Measurements from ENCODE around the gene FBLIM1. TPM values are rescaled to one million over a fixed set of nuclear protein-coding genes. Genes with fewer than 3 reads are reported as not detected.

FBLIM1 gene
- total RNA-seq, 2 experiments from 2014 or later: not detected

GRCh38 chr1:15730423-15730822 is 28.2 kb upstream of the FBLIM1 start:
- POLR2A ChIA-PET: no interaction called here
- intact Hi-C loops (cut with micrococcal nuclease; ENCODE audit: unreplicated experiment): no loop called here

GRCh38 chr1:15730936-15731335 is 27.7 kb upstream of the FBLIM1 start:
- no peaks in the 10 kb centered on the region for H3K9me2 ChIP-seq (ENCODE audit: insufficient read depth, low read length)
- DNase-seq (ENCODE audit: low spot score): no peak
- H2AFZ ChIP-seq (ENCODE audit: low read length): no peak overlapping the region
- H3K79me2 ChIP-seq (ENCODE audit: insufficient read depth, low read depth, low read length): no peaks in the 10 kb centered on the region
- H3K36me3 ChIP-seq (ENCODE audit: insufficient read depth, low read length): peaks cover 13% of the 10 kb centered on the region; the same call in 1 of the 2 replicates
- no peaks in the 10 kb centered on the region for H4K20me1 ChIP-seq (ENCODE audit: insufficient read depth, low read length)
- no TSS peak for BruUV-seq (replicated peaks)
- no peak for TF ChIP-seq CTCF (conservative IDR thresholded peaks at IDR 0.05; ENCODE audit: low read length)
- no peak for TF ChIP-seq EZH2phosphoT487 (IDR thresholded peaks at IDR 0.05; ENCODE audit: borderline replicate concordance, low read depth, low read length)
- POLR2A ChIA-PET: no interaction called here
- no peak overlapping the region for H3K4me3 ChIP-seq (ENCODE audit: low read depth, low read length, poor library complexity, severe bottlenecking)
- intact Hi-C loops (cut with micrococcal nuclease; ENCODE audit: unreplicated experiment): no loop called here
- H3K9me3 ChIP-seq (ENCODE audit: low read length): no peaks in the 10 kb centered on the region
- no peak overlapping the region for H3K27ac ChIP-seq (ENCODE audit: low read depth, low read length, poor library complexity, severe bottlenecking)
- CTCF ChIA-PET (ENCODE audit: unreplicated experiment): no interaction called here
- H3K4me1 ChIP-seq (ENCODE audit: insufficient read depth, low read length, poor library complexity, severe bottlenecking): no peaks in the 10 kb centered on the region
- no peak overlapping the region for H3K4me2 ChIP-seq (ENCODE audit: low read length)

More at GRCh38 chr1:15730423-15730822, 28.2 kb upstream of the FBLIM1 start:
- Histone ChIP-seq H3K36me3 (ENCODE audit: insufficient read depth, low read length) (peaks cover 17% of the 10 kb centered on the region; the same call in 1 of the 2 replicates), H4K20me1 (ENCODE audit: insufficient read depth, low read length) (no peaks in the 10 kb centered on the region), H3K4me1 (ENCODE audit: insufficient read depth, low read length, poor library complexity, severe bottlenecking) (no peaks in the 10 kb centered on the region), H3K27ac (ENCODE audit: low read depth, low read length, poor library complexity, severe bottlenecking) (no peak overlapping the region), H3K4me2 (ENCODE audit: low read length) (no peak overlapping the region), H3K79me2 (ENCODE audit: insufficient read depth, low read depth, low read length) (no peaks in the 10 kb centered on the region), H3K9me2 (ENCODE audit: insufficient read depth, low read length) (no peaks in the 10 kb centered on the region), H3K4me3 (ENCODE audit: low read depth, low read length, poor library complexity, severe bottlenecking) (no peak overlapping the region), H3K9me3 (ENCODE audit: low read length) (no peaks in the 10 kb centered on the region), H2AFZ (ENCODE audit: low read length) (no peak overlapping the region)
- BruUV-seq (replicated peaks): no TSS peak
- CTCF ChIA-PET (ENCODE audit: unreplicated experiment): no interaction called here
- no peak for DNase-seq (ENCODE audit: low spot score)
- TF ChIP-seq CTCF (conservative IDR thresholded peaks at IDR 0.05; ENCODE audit: low read length): no peak

- H3K36me3 ChIP-seq (ENCODE audit: insufficient read depth, low read length): peaks cover 11% of the 10 kb centered on the region; the same call in 1 of the 2 replicates
- POLR2A ChIA-PET: interaction anchor here (0.5 to 0.6 kb wide), 2 partner anchors 20 to 77 kb away, joined by 3 to 5 read pairs; no protein-coding TSS in a partner anchor
Observed at GRCh38 chr1:15731735-15732685, 26.6 kb upstream of the FBLIM1 start.

More at GRCh38 chr1:15731735-15732685, 26.6 kb upstream of the FBLIM1 start:
- intact Hi-C loops (cut with micrococcal nuclease; ENCODE audit: unreplicated experiment): no loop called here
- no peak overlapping the region for H2AFZ ChIP-seq (ENCODE audit: low read length)
- CTCF ChIA-PET (ENCODE audit: unreplicated experiment): no interaction called here
- H3K4me2 ChIP-seq (ENCODE audit: low read length): no peak overlapping the region
- H3K4me1 ChIP-seq (ENCODE audit: insufficient read depth, low read length, poor library complexity, severe bottlenecking): no peaks in the 10 kb centered on the region
- H3K9me3 ChIP-seq (ENCODE audit: low read length): no peaks in the 10 kb centered on the region
- no peak overlapping the region for H3K4me3 ChIP-seq (ENCODE audit: low read depth, low read length, poor library complexity, severe bottlenecking)
- BruUV-seq (replicated peaks): no TSS peak
- H3K27ac ChIP-seq (ENCODE audit: low read depth, low read length, poor library complexity, severe bottlenecking): no peak overlapping the region
- no peaks in the 10 kb centered on the region for H3K9me2 ChIP-seq (ENCODE audit: insufficient read depth, low read length)
- no peaks in the 10 kb centered on the region for H4K20me1 ChIP-seq (ENCODE audit: insufficient read depth, low read length)
- no peak for DNase-seq (ENCODE audit: low spot score)
- H3K79me2 ChIP-seq (ENCODE audit: insufficient read depth, low read depth, low read length): no peaks in the 10 kb centered on the region
- TF ChIP-seq EZH2phosphoT487 (IDR thresholded peaks at IDR 0.05; ENCODE audit: borderline replicate concordance, low read depth, low read length): no peak
- TF ChIP-seq CTCF (conservative IDR thresholded peaks at IDR 0.05; ENCODE audit: low read length): no peak

Measured in OCI-LY7 (cell line).